ENCODE measurements around the gene RNF130.

The RNF130 gene

DNA sequence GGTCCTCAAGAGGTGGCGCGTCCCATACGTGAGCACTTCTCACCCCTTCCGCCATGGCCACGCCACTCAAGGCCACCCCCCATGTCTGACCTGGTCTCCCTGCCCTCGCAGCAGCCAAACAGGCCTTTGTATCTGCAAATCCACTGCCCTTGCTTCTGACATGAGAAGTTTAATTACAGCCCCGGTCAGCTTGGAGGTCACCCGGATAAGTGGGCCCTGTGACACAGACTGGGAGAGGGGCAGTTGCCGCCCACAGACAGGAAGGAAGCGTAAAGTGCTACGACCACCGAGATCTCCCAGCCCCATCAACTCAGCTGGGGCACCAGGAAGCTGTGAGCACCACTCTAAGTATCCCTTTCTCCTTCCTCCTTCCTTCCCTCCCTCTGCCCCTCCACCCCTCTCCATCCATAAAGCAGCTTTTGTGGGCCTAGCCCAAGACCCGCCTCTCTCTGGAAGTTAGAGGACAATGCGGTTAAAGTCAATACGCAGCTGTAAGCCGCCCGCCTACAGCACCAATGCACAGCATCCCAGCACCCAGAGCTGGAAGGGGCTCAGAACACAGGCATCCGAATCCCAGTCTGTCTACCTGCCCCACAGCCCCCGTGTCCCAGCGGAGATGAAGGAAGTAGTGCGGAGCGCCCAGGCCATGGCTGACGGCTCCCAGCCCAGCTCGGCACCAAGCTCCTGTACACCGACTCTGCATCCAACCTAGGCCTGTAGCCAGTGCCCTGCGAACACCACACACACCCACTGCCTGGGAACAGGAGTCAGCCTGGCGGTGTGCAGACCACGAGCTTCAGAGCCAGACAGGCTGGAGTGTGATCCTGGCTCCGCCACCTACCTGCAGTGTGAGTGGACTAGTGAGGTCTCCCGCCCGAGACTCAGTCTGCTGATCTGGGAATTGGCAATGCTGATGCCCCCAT is 44.8 kb upstream of the RNF130 start:
- H3K4me3 ChIP-seq (ENCODE audit: low read depth, low read length), result no peak overlapping the region
- TF ChIP-seq, protein P1, sequence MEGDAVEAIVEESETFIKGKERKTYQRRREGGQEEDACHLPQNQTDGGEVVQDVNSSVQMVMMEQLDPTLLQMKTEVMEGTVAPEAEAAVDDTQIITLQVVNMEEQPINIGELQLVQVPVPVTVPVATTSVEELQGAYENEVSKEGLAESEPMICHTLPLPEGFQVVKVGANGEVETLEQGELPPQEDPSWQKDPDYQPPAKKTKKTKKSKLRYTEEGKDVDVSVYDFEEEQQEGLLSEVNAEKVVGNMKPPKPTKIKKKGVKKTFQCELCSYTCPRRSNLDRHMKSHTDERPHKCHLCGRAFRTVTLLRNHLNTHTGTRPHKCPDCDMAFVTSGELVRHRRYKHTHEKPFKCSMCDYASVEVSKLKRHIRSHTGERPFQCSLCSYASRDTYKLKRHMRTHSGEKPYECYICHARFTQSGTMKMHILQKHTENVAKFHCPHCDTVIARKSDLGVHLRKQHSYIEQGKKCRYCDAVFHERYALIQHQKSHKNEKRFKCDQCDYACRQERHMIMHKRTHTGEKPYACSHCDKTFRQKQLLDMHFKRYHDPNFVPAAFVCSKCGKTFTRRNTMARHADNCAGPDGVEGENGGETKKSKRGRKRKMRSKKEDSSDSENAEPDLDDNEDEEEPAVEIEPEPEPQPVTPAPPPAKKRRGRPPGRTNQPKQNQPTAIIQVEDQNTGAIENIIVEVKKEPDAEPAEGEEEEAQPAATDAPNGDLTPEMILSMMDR (IDR thresholded peaks at IDR 0.05; ENCODE audit: low read depth, low read length), result no peak

DNA sequence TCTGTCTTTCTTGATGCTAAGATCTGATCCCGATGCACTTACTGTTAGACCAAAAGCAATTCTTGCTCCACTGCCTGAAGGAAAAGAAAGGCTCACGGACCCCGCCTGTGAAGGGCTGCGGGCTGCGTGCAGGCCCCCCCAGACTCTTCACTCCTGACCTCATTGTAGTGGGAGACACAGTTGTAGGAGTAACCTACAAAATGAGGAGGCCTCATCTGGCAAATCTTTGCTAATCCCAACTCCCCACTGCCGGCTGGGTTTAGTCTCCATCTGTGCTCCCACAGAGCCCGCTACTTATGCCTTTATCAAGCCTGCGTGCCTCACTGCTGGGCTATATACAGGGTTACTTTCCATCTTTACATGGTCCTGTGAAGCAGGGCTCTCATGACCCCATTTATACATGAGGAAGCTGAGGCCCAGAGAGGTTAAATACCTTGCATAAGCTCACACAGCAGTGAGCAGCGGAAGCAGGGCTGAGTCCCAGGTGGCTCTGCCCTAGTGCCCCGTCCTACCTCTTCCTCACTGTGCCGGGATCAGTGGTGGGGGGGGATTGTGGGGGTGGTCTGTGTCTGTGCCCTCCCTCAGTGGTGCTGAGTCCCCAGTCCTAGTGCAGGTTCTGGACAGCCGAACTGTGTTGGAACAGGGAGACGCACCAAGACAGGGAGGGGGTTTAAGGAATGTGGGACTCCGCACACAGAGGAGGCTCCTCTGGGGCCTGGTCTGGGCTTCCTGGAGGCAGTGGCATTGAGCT is 43.9 kb upstream of the RNF130 start:
- TF ChIP-seq, protein P1 (IDR thresholded peaks at IDR 0.05; ENCODE audit: low read depth, low read length), result no peak
- H3K4me3 ChIP-seq (ENCODE audit: low read depth, low read length), result no peak overlapping the region

DNA sequence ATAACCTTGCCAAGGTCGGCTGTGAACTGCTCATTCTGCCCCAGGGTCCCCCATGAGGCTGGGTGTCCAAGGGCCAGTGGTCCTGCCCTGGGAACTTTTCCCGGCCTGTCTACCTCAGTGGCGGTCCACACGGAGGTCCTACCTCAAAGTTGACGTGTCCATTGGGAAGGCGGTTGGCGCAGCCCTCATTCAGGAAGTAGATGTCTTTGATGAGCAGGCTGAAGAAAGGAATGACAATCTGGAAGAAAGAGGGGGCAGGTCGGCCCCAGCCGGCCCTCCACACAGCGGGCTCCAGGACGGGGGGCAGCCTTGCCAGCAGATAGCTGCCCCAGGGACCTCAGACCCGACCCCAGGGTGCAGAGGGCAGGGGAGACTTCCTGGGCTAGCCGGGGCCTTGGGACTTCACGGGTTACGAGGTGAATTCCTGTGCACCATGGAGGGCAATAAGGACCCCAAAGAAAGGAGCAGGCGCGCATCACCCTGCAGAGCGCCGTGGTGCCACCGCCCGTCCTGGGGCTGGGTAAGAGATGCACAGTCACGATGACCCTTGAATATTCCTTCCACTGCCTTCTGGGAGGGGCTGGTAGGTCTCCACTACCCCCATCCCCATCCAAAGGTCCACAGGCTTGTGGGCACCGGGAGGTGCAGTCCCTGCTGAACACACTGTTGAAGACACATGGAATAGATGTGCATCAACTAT is 42.9 kb upstream of the RNF130 start:
- TF ChIP-seq, protein P1 (IDR thresholded peaks at IDR 0.05; ENCODE audit: low read depth, low read length), result no peak

DNA sequence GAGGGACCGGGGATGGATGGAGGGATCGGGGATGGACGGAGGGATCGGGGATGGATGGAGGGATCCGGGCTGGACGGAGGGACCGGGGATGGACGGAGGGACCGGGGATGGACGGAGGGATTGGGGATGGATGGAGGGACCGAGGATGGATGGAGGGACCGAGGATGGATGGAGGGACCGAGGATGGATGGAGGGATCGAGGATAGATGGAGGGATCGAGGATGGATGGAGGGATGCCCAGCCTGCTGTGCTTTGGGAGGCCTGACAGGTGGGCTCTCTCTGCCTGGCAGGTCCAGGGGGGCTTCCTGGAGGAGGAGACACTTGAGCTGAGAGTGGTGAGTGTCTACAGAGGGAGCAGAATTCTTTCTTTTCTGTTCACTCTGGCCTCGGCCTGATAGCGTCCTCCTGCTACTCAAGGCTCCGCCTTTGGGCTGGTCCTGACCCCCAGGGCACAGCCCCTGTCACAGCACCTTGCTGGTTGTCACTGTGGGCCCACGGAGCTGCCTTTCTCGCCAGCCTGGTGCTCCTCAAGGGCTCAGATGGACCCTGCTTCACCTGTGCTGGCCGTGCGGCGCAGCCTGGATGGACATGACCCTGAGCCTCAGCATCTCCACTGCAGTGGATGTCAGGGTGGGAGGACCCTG is 42.2 kb upstream of the RNF130 start:
- H3K4me3 ChIP-seq (ENCODE audit: low read depth, low read length), result no peak overlapping the region
- TF ChIP-seq, protein P1 (IDR thresholded peaks at IDR 0.05; ENCODE audit: low read depth, low read length), result no peak

More for the DNA sequence above, 42.9 kb upstream of the RNF130 start:
- H3K4me3 ChIP-seq (ENCODE audit: low read depth, low read length), result no peak overlapping the region

DNA sequence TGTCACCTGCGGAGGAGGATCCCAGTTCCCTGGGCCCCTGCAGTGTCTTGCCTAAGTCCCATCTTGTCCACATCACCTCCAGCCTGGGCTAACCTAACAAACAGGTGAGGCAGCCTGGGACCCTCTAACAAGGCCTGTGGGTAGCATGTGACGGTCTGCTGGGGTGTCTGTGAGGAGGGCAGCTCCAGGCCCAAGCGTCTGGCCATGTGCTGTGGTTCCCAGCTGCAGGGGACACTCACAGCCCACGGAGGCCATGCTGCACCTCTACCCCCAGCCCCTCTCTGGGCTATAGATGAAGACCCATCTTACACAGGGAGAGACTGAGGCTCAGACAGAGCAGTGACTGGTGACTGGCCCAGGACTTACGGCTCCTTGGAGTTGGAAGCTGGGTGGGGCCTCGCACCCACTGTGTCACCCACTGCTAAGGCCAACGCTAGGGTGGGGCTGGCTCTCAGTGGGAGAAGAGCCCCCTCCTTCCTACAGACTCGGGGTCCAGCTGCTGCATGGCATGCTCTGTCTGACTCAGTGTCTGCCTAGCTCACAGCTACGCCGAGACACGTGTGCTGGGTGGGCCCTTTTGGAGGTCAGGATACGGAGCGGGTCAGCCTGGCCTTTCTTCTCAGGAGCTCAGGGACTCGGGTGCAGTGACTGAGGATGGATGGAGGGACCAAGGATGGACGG is 40.8 kb upstream of the RNF130 start:
- no peak overlapping the region for H3K4me3 ChIP-seq (ENCODE audit: low read depth, low read length)
- TF ChIP-seq, protein P1 (IDR thresholded peaks at IDR 0.05; ENCODE audit: low read depth, low read length), result no peak

DNA sequence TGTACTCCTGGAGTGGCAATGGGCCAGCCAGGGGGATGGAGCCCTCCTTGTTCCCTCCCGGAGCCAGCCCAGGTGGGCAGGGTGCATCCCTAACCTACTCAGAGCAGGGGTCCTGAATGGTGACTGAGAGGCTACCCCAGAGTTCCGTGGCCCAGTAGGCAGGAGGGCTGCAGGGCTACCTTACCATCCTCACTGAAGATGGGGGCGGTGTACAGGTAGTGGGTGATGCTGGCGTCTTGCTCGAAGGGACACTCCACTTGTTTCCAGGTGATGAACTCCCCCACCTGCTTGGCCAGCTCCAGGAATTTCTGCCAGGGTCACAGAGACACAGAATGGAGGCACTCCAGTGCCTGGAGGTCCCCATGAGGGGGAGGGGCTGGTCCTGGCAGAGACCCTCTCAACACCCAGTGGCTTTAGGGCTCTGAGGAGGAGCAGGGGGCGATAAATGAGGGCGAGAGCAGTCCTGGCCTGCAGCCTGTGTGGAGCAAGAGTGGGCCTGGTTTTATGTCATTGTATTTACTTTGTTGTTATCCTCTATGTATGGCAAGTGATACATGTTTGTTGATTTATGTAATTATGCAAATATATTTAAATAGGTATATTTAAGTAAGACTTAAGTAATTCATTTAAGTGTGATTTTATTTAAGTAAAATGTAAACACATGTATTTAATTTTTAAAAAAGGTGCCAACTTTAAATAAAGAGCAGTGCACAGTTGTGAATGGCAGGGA is 39.9 kb upstream of the RNF130 start:
- TF ChIP-seq, protein P1 (IDR thresholded peaks at IDR 0.05; ENCODE audit: low read depth, low read length), result no peak
- H3K4me3 ChIP-seq (ENCODE audit: low read depth, low read length), result no peak overlapping the region
